Glutamatergic neuron (in vitro differentiated cells): ENCODE measurements around the gene GADD45B. TPM values are rescaled to one million over a fixed set of nuclear protein-coding genes. Genes with fewer than 3 reads are reported as not detected.
"Not testable (repeated sequence)": the region's sequence is repeated elsewhere in the genome, so short reads cannot be mapped to it uniquely, and the experiment has no call there.

Source experiments
- DNase-seq: peaks from one replicate; pipeline ENCODE4 v3.0.0; 2022
- H3K27ac Mint-ChIP-seq: one replicate; pipeline ENCODE4 v1.8.0; 2020; ENCODE audit warnings: mild to moderate bottlenecking, mixed read lengths, inconsistent platforms; ENCODE audit not compliant: unreplicated experiment
- H3K27me3 Mint-ChIP-seq: one replicate; pipeline ENCODE4 v1.8.0; 2020; ENCODE audit warnings: mild to moderate bottlenecking, moderate library complexity, mixed read lengths, inconsistent platforms; ENCODE audit not compliant: unreplicated experiment
- H3K36me3 Mint-ChIP-seq: one replicate; pipeline ENCODE4 v1.8.0; 2020; ENCODE audit warnings: mild to moderate bottlenecking, mixed read lengths, inconsistent platforms; ENCODE audit not compliant: unreplicated experiment
- H3K4me1 Mint-ChIP-seq: one replicate; pipeline ENCODE4 v1.8.0; 2020; ENCODE audit warnings: mild to moderate bottlenecking, low read depth, mixed read lengths, inconsistent platforms; ENCODE audit not compliant: unreplicated experiment
- H3K4me3 Mint-ChIP-seq: one replicate; pipeline ENCODE4 v1.8.0; 2020; ENCODE audit warnings: mild to moderate bottlenecking, mixed read lengths, inconsistent platforms; ENCODE audit not compliant: unreplicated experiment
- H3K9me3 Mint-ChIP-seq: one replicate; pipeline ENCODE4 v1.8.0; 2020; ENCODE audit warnings: mild to moderate bottlenecking, moderate library complexity, mixed read lengths, inconsistent platforms; ENCODE audit not compliant: unreplicated experiment
- CTCF ChIP-seq: fragments of 200-600 bp; sonication (generic); IDR thresholded peaks from one replicate; pipeline ENCODE4 v1.5.0; 2021; ENCODE audit not compliant: partially characterized antibody, unreplicated experiment
- total RNA-seq: library from RNA; stranded (reverse); fragmentation: NEBNext Ultra II Directional; extraction: Animal tissue kit (Norgen Biotek cat#: 25700); gene quantifications from one replicate; pipeline ENCODE4 v1.2.1, GENCODE V29; 2021; ENCODE audit not compliant: unreplicated experiment

The GADD45B gene
- total RNA-seq, 1 donor from 2014 or later, result 3.8 TPM

GRCh38 chr19:2462635-2463421 lies 13.1 kb upstream of the GADD45B start:
- Mint-ChIP-seq H3K36me3 (no peaks in the 10 kb centered on the region), H3K4me1 (peaks cover 1% of the 10 kb centered on the region), H3K4me3 (no peak overlapping the region), H3K27me3 (peaks cover 5% of the 10 kb centered on the region), H3K27ac (no peak overlapping the region), H3K9me3 (peaks cover 3% of the 10 kb centered on the region)
- no peak for DNase-seq
- TF ChIP-seq CTCF, result no peak

GRCh38 chr19:2463694-2464093 lies 12.2 kb upstream of the GADD45B start:
- not testable (repeated sequence) for H3K9me3 Mint-ChIP-seq, DNase-seq, H3K27ac Mint-ChIP-seq, H3K27me3 Mint-ChIP-seq, H3K4me1 Mint-ChIP-seq, H3K36me3 Mint-ChIP-seq, H3K4me3 Mint-ChIP-seq

- no peaks in the 10 kb centered on the region for H3K36me3 Mint-ChIP-seq
- H3K27ac Mint-ChIP-seq, result no peak overlapping the region
- TF ChIP-seq CTCF, result no peak
- peaks cover 5% of the 10 kb centered on the region for H3K27me3 Mint-ChIP-seq
- H3K4me1 Mint-ChIP-seq, result peaks cover 4% of the 10 kb centered on the region
- peaks cover 6% of the 10 kb centered on the region for H3K9me3 Mint-ChIP-seq
- DNase-seq, result no peak
- H3K4me3 Mint-ChIP-seq, result no peak overlapping the region
These were observed 11.5 kb upstream of the GADD45B start for GRCh38 chr19:2464389-2464788.

- peaks cover 4% of the 10 kb centered on the region for H3K4me1 Mint-ChIP-seq
- no peak overlapping the region for H3K27ac Mint-ChIP-seq
- peaks cover 5% of the 10 kb centered on the region for H3K9me3 Mint-ChIP-seq
- DNase-seq, result no peak
- no peak for TF ChIP-seq CTCF
- H3K4me3 Mint-ChIP-seq, result peak overlapping the region; percentile 42
- peaks cover 8% of the 10 kb centered on the region for H3K27me3 Mint-ChIP-seq
- no peaks in the 10 kb centered on the region for H3K36me3 Mint-ChIP-seq
These were observed 7.3 kb upstream of the GADD45B start for GRCh38 chr19:2468596-2468995.

GRCh38 chr19:2469102-2469914 lies 6.6 kb upstream of the GADD45B start:
- H3K4me1 Mint-ChIP-seq, result peaks cover 4% of the 10 kb centered on the region
- H3K27me3 Mint-ChIP-seq, result peaks cover 10% of the 10 kb centered on the region
- H3K4me3 Mint-ChIP-seq, result no peak overlapping the region
- peaks cover 5% of the 10 kb centered on the region for H3K9me3 Mint-ChIP-seq
- DNase-seq, result peak; percentile 56
- H3K27ac Mint-ChIP-seq, result no peak overlapping the region
- H3K36me3 Mint-ChIP-seq, result no peaks in the 10 kb centered on the region
- no peak for TF ChIP-seq CTCF

GRCh38 chr19:2469915-2470200 lies 6.1 kb upstream of the GADD45B start:
- not testable (repeated sequence) for DNase-seq, H3K36me3 Mint-ChIP-seq, H3K9me3 Mint-ChIP-seq, H3K4me3 Mint-ChIP-seq, H3K27me3 Mint-ChIP-seq, H3K4me1 Mint-ChIP-seq, H3K27ac Mint-ChIP-seq
